IMR-90 (cell line): ENCODE data around the gene ATG10. TPM values are rescaled to one million over a fixed set of nuclear protein-coding genes. Genes with fewer than 3 reads are reported as not detected.
A peak's percentile ranks its signal among the peaks of the same experiment; 100 is the strongest.

Source experiments
- ATAC-seq: fragments of 200-7000 bp; cut with Tn5 transposase; 2 replicates; pipeline ENCODE4 v1.9.1; 2020; ENCODE audit warnings: low read depth, mild to moderate bottlenecking, moderate library complexity
- BruUV-seq: library from RNA; stranded (reverse); fragments of 400-500 nt; replicated peaks from 2 replicates; lab custom pipeline; 2021; lab: Mats Ljungman, UMichigan
- CTCF ChIA-PET: fragments of 300-600 bp; formaldehyde crosslinking; extraction: SDS; loops from one replicate; lab custom pipeline; 2021; ENCODE audit warnings: antibody characterized with exemption; lab: Yijun Ruan, JAX
- POLR2A ChIA-PET: fragments of 300-600 bp; sonication (Branson Sonifier 250); formaldehyde crosslinking; loops from one replicate; lab custom pipeline; 2022; ENCODE audit warnings: antibody characterized with exemption; ENCODE audit not compliant: unreplicated experiment; lab: Charles Lee
- DNase-seq: peaks from one replicate; pipeline ENCODE4 v3.0.0; 2013
- H2AFZ ChIP-seq: replicated peaks from 2 replicates; pipeline ENCODE3; 2013; ENCODE audit warnings: low read length, mild to moderate bottlenecking; ENCODE audit not compliant: poor library complexity
- H2AK5ac ChIP-seq: 2 replicates; pipeline ENCODE4 v1.6.1; 2013; ENCODE audit warnings: low read depth, low read length, inconsistent platforms
- H2AK9ac ChIP-seq: replicated peaks from 2 replicates; pipeline ENCODE3; 2013; ENCODE audit warnings: mild to moderate bottlenecking, low read depth, low read length, moderate library complexity; ENCODE audit not compliant: poor library complexity
- H2BK120ac ChIP-seq: 2 replicates; pipeline ENCODE4 v1.6.1; 2013; ENCODE audit warnings: low read depth, low read length, inconsistent platforms
- H2BK15ac ChIP-seq: 3 replicates; pipeline ENCODE4 v1.6.1; 2013; ENCODE audit warnings: low read depth, low read length, inconsistent platforms
- H2BK20ac ChIP-seq: 2 replicates; pipeline ENCODE4 v1.6.1; 2013; ENCODE audit warnings: low read depth, mild to moderate bottlenecking, inconsistent platforms, low read length, moderate library complexity
- H2BK5ac ChIP-seq: 2 replicates; pipeline ENCODE4 v1.6.1; 2013; ENCODE audit warnings: mild to moderate bottlenecking, low read depth, low read length, inconsistent platforms; ENCODE audit not compliant: poor library complexity, severe bottlenecking
- H3K14ac ChIP-seq: replicated peaks from 2 replicates; pipeline ENCODE4 v1.6.1; 2013; ENCODE audit warnings: low read depth, low read length, inconsistent platforms
- H3K18ac ChIP-seq: 2 replicates; pipeline ENCODE4 v1.6.1; 2013; ENCODE audit warnings: low read depth, low read length, control low read depth
- H3K23ac ChIP-seq: 2 replicates; pipeline ENCODE4 v1.6.1; 2013; ENCODE audit warnings: low read depth, low read length, inconsistent platforms
- H3K27ac ChIP-seq: 2 replicates; pipeline ENCODE4 v1.5.1; 2013; ENCODE audit warnings: mild to moderate bottlenecking, control low read depth, low read length; ENCODE audit not compliant: insufficient read depth
- H3K27me3 ChIP-seq: 2 replicates; pipeline ENCODE4 v1.6.1; 2013; ENCODE audit warnings: low read length; ENCODE audit not compliant: control insufficient read depth, insufficient read depth
- H3K36me3 ChIP-seq: 2 replicates; pipeline ENCODE4 v1.6.1; 2013; ENCODE audit warnings: low read length, mixed read lengths; ENCODE audit not compliant: control insufficient read depth, insufficient read depth
- H3K4ac ChIP-seq: 2 replicates; pipeline ENCODE4 v1.6.1; 2013; ENCODE audit warnings: low read depth, low read length, inconsistent platforms
- H3K4me1 ChIP-seq: 2 replicates; pipeline ENCODE4 v1.6.1; 2013; ENCODE audit warnings: low read length, mixed read lengths; ENCODE audit not compliant: control insufficient read depth, insufficient read depth
- H3K4me2 ChIP-seq: 2 replicates; pipeline ENCODE4 v1.6.1; 2013; ENCODE audit warnings: low read depth, mild to moderate bottlenecking, control low read depth, low read length, moderate library complexity
- H3K4me3 ChIP-seq: 2 replicates; pipeline ENCODE4 v1.5.1; 2013; ENCODE audit warnings: low read depth, mild to moderate bottlenecking, control low read depth, low read length, moderate library complexity; ENCODE audit not compliant: insufficient read depth
- H3K56ac ChIP-seq: 2 replicates; pipeline ENCODE4 v1.6.1; 2013; ENCODE audit warnings: low read length, inconsistent platforms; ENCODE audit not compliant: insufficient read depth; ENCODE audit errors: extremely low read depth
- H3K79me1 ChIP-seq, 2 experiments: 2 replicates each; pipeline ENCODE4 v1.6.1; 2013; ENCODE audit warnings: low read length in 2 of 2, inconsistent platforms in 1 of 2, low read depth in 1 of 2
- H3K9ac ChIP-seq: 2 replicates; pipeline ENCODE4 v1.6.1; 2013; ENCODE audit warnings: low read depth, low read length, control low read depth
- H3K9me1 ChIP-seq: 2 replicates; pipeline ENCODE4 v1.6.1; 2013; ENCODE audit warnings: low read length, inconsistent platforms; ENCODE audit not compliant: insufficient read depth
- H3K9me3 ChIP-seq: 2 replicates; pipeline ENCODE4 v1.6.1; 2013; ENCODE audit warnings: low read length; ENCODE audit not compliant: control insufficient read depth, insufficient read depth
- H4K20me1 ChIP-seq: 2 replicates; pipeline ENCODE4 v1.6.1; 2013; ENCODE audit warnings: low read length, inconsistent platforms; ENCODE audit not compliant: insufficient read depth
- H4K5ac ChIP-seq: 2 replicates; pipeline ENCODE4 v1.6.1; 2013; ENCODE audit warnings: mild to moderate bottlenecking, low read depth, low read length, control low read depth
- H4K8ac ChIP-seq, 2 experiments: 2 replicates each; pipeline ENCODE4 v1.6.1; 2013; ENCODE audit warnings: low read depth in 2 of 2, low read length in 2 of 2, control low read depth in 1 of 2, inconsistent platforms in 1 of 2
- H4K91ac ChIP-seq: 2 replicates; pipeline ENCODE4 v1.6.1; 2013; ENCODE audit warnings: low read depth, low read length, inconsistent platforms; ENCODE audit not compliant: insufficient read depth
- BHLHE40 ChIP-seq: fragments of 150-350 bp; IDR thresholded peaks from 2 replicates; pipeline ENCODE4 v1.6.1; 2016; ENCODE audit warnings: mild to moderate bottlenecking, low read depth, low read length
- CEBPB ChIP-seq: IDR thresholded peaks from 2 replicates; pipeline ENCODE4 v1.6.1; 2012; ENCODE audit warnings: low read depth, low read length, improper control_type of control experiment
- CHD1 ChIP-seq: IDR thresholded peaks from 2 replicates; pipeline ENCODE4 v1.6.1; 2012; ENCODE audit warnings: low read depth, low read length, improper control_type of control experiment
- CTCF ChIP-seq: conservative IDR thresholded peaks from 2 replicates; pipeline ENCODE4 v1.5.1; 2012; ENCODE audit warnings: mild to moderate bottlenecking, low read depth, low read length, improper control_type of control experiment
- FOS ChIP-seq: fragments of 150-350 bp; IDR thresholded peaks from 2 replicates; pipeline ENCODE4 v1.6.1; 2016; ENCODE audit warnings: low read depth, low read length
- MAFK ChIP-seq: IDR thresholded peaks from 2 replicates; pipeline ENCODE4 v1.6.1; 2012; ENCODE audit warnings: low read depth, low read length, improper control_type of control experiment
- MAZ ChIP-seq: IDR thresholded peaks from 2 replicates; pipeline ENCODE4 v1.6.1; 2012; ENCODE audit warnings: low read depth, mild to moderate bottlenecking, low read length, improper control_type of control experiment, moderate library complexity, borderline replicate concordance
- MXI1 ChIP-seq: IDR thresholded peaks from 2 replicates; pipeline ENCODE4 v1.6.1; 2012; ENCODE audit warnings: low read depth, mild to moderate bottlenecking, low read length, moderate library complexity, borderline replicate concordance
- NFE2L2 ChIP-seq: fragments of 150-350 bp; IDR thresholded peaks from 2 replicates; pipeline ENCODE4 v1.6.1; 2016; ENCODE audit warnings: low read depth, mild to moderate bottlenecking, low read length
- POLR2A ChIP-seq: IDR thresholded peaks from 2 replicates; pipeline ENCODE4 v1.6.1; 2012; ENCODE audit warnings: mild to moderate bottlenecking, low read depth, low read length
- RAD21 ChIP-seq: IDR thresholded peaks from 2 replicates; pipeline ENCODE4 v1.6.1; 2012; ENCODE audit warnings: low read length, improper control_type of control experiment
- RCOR1 ChIP-seq: IDR thresholded peaks from 2 replicates; pipeline ENCODE4 v1.6.1; 2012; ENCODE audit warnings: mild to moderate bottlenecking, low read length, improper control_type of control experiment; ENCODE audit not compliant: insufficient replicate concordance
- RFX5 ChIP-seq: IDR thresholded peaks from 2 replicates; pipeline ENCODE4 v1.8.0; 2012; ENCODE audit warnings: low read depth, mild to moderate bottlenecking, low read length, moderate library complexity
- SMC3 ChIP-seq: fragments of 150-350 bp; IDR thresholded peaks from 2 replicates; pipeline ENCODE4 v1.6.1; 2016; ENCODE audit warnings: low read depth, mild to moderate bottlenecking, antibody characterized with exemption, low read length, moderate library complexity
- USF2 ChIP-seq: fragments of 150-350 bp; IDR thresholded peaks from 2 replicates; pipeline ENCODE4 v1.6.1; 2017; ENCODE audit warnings: mild to moderate bottlenecking, antibody characterized with exemption, low read length, low read depth
- WGBS, 2 experiments: methylation state at CpG; one replicate each; pipeline versions ENCODE4 v1.1.5 to v1.1.7; 2013; ENCODE audit warnings: missing lambda C conversion rate in 2 of 2; ENCODE audit not compliant: insufficient read length in 1 of 2; ENCODE audit errors: extremely low coverage in 2 of 2; 5-methylcytosine and 5-hydroxymethylcytosine counted together
- dilution Hi-C: fragments of 300-500 bp; cut with HindIII; formaldehyde crosslinking; loops from one replicate; pipeline ENCODE4 v1.14.3; 2018; ENCODE audit warnings: low sequenced_read_pairs; ENCODE audit not compliant: unreplicated experiment
- in situ Hi-C: fragments of 300-500 bp; cut with MboI; formaldehyde crosslinking; loops from 3 replicates; pipeline ENCODE4 v1.14.3; 2019; ENCODE audit warnings: low sequenced_read_pairs, inconsistent platforms, mixed read lengths
- intact Hi-C: fragments of 100-400 bp; cut with micrococcal nuclease; formaldehyde crosslinking; loops from 2 replicates; pipeline ENCODE4 v1.10.0; 2022
- polyA plus RNA-seq, 3 experiments: library from polyadenylated mRNA; depleted of rRNA; stranded (reverse); fragments of >200 nt; gene quantifications; 2 replicates each; pipeline ENCODE4 v1.2.3, GENCODE V29; 2012; ENCODE audit warnings: low replicate concordance in 1 of 3
- total RNA-seq: library from RNA; depleted of rRNA; stranded (reverse); fragments of >200 nt; gene quantifications from 2 replicates; pipeline ENCODE4 v1.2.3, GENCODE V29; 2012
- TF ChIP-seq, protein P1 (sequence below): fragments of 150-350 bp; IDR thresholded peaks from 2 replicates; pipeline ENCODE4 v1.6.1; 2016; ENCODE audit warnings: low read depth, mild to moderate bottlenecking, low read length, moderate library complexity, borderline replicate concordance

The ATG10 gene
- total and polyA plus RNA-seq, 2 of the 4 experiments (the other 2 are of a cell fraction): 3.4 to 8.1 TPM

- no peak overlapping the region for H4K8ac ChIP-seq
- no peak overlapping the region for H3K4ac ChIP-seq
- intact Hi-C loops: no loop called here
- H3K27ac ChIP-seq: no peak overlapping the region
- H2BK5ac ChIP-seq: no peak overlapping the region
- peak; percentile 62 for DNase-seq
- no peaks in the 10 kb centered on the region for H3K36me3 ChIP-seq
- ChIA-PET POLR2A (no interaction called here), CTCF (no interaction called here)
- H3K4me2 ChIP-seq: no peak overlapping the region
- in situ Hi-C loops: no loop called here
- no peak overlapping the region for H4K5ac ChIP-seq
- H3K4me1 ChIP-seq: no peaks in the 10 kb centered on the region
- no peak for ATAC-seq
- H3K79me1 ChIP-seq: no peaks in the 10 kb centered on the region
- no peak overlapping the region for H3K18ac ChIP-seq
- no peak overlapping the region for H4K91ac ChIP-seq
- H3K27me3 ChIP-seq: no peaks in the 10 kb centered on the region
- no peak for TF ChIP-seq RFX5
- no peak for TF ChIP-seq RCOR1
- no peak for TF ChIP-seq SMC3
- TF ChIP-seq USF2: no peak
- TF ChIP-seq MAFK: no peak
- TF ChIP-seq FOS: no peak
- no peak for TF ChIP-seq CTCF
- TF ChIP-seq POLR2A: no peak
- TF ChIP-seq, protein P1, sequence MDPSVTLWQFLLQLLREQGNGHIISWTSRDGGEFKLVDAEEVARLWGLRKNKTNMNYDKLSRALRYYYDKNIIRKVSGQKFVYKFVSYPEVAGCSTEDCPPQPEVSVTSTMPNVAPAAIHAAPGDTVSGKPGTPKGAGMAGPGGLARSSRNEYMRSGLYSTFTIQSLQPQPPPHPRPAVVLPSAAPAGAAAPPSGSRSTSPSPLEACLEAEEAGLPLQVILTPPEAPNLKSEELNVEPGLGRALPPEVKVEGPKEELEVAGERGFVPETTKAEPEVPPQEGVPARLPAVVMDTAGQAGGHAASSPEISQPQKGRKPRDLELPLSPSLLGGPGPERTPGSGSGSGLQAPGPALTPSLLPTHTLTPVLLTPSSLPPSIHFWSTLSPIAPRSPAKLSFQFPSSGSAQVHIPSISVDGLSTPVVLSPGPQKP: no peak
- TF ChIP-seq MAZ: no peak
- no peak for TF ChIP-seq NFE2L2
- no peak for TF ChIP-seq RAD21
- TF ChIP-seq CEBPB: no peak
- TF ChIP-seq MXI1: no peak
- no peak for TF ChIP-seq CHD1
- TF ChIP-seq BHLHE40: no peak
- no TSS peak for BruUV-seq
- no peak overlapping the region for H2AK9ac ChIP-seq
- H2BK120ac ChIP-seq: no peak overlapping the region
- H3K4me3 ChIP-seq: no peak overlapping the region
- no peak overlapping the region for H2AFZ ChIP-seq
- H3K56ac ChIP-seq: no peak overlapping the region
- no peak overlapping the region for H3K9ac ChIP-seq
- dilution Hi-C loops: no loop called here
- no peak overlapping the region for H2BK15ac ChIP-seq
- no peak overlapping the region for H2AK5ac ChIP-seq
- H3K23ac ChIP-seq: no peak overlapping the region
- H3K9me1 ChIP-seq: no peaks in the 10 kb centered on the region
- H2BK20ac ChIP-seq: no peak overlapping the region
- no peaks in the 10 kb centered on the region for H4K20me1 ChIP-seq
- WGBS, 2 experiments: no CpG with 5 or more reads among the region's 1 CpG
- H3K14ac ChIP-seq: no peak overlapping the region
- no peaks in the 10 kb centered on the region for H3K9me3 ChIP-seq
These were observed 101.4 kb downstream of the ATG10 start for GRCh38 chr5:82073179-82073578.
